Neural progenitor cell (in vitro differentiated cells): ENCODE data around the gene DCP1A.

Source experiments
- CTCF ChIP-seq: fragments of 200-600 bp; sonication (generic); IDR thresholded peaks from 2 replicates; pipeline ENCODE4 v1.5.1; 2017; ENCODE audit warnings: antibody characterized with exemption, mild to moderate bottlenecking
- EZH2 ChIP-seq: fragments of 200-600 bp; sonication (generic); IDR thresholded peaks from 2 replicates; pipeline ENCODE4 v1.6.1; 2017; ENCODE audit warnings: antibody characterized with exemption, mild to moderate bottlenecking, moderate library complexity

DNA sequence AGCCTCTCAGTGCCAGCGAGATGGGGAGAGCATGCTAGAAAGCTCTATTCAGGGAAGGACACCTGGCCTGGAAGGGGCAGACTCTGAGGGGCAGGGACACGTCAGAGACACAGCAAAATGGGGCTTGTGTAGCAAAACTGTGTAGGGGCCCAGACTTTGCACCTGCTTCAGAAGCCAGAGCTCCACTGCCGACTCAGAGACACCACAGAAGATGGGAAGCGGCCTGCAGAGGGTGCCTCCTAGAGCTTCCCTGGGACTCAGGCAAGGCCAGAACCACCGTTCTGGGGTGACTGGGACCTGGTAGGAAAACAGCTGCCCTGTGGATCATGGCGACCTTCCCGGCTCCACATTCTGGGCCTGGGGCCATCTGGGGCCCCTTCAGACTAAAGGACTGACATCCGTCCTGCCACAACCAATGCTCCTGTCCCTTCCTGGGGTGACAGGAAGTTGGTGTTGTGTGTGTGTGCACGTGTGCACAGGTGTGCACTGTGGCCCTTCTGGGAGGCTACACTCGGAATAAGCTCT is 74.1 kb downstream of the DCP1A start:
- TF ChIP-seq CTCF (no peak), EZH2 (no peak)
